HK-2 (cell line): ENCODE results near the gene GPR152.
"Not testable (repeated sequence)": the region's sequence is repeated elsewhere in the genome, so short reads cannot be mapped to it uniquely, and the experiment has no call there.

Experiments
- DNase-seq: peaks from one replicate; pipeline ENCODE4 v3.0.0-alpha.2; 2018; ENCODE audit not compliant: unreplicated experiment

The GPR152 gene

DNA sequence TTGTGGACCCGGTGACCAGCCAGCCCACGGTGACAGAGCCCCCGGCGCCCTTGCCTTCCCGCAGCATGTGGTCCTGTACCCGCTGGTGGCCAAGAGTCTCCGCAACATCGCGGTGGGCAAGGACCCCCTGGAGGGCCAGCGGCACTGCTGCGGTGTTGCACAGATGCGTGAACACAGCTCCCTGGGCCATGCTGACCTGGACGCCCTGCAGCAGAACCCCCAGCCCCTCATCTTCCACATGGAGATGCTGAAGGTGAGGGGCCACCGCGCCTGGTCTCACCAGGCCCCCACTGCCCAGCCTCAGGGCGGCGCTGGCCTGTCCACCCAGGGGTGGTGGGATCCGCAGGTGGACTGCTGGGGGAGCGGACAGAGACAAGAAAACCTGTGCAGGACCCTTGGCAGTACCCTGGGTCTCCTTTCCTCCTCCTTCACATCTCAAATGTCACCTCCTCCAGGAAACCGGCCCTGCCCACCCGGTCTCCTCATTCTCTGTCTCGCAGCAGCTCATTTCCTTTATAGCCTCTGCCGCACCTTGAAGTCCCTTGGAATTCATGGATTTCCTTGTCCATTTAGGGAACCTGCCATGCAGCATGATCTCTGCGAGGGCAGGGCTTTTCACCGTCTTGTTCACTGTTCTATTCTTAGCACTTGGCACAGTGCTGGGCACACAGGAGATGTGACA, 36.8 kb upstream of the GPR152 start:
- no peak for DNase-seq

DNA sequence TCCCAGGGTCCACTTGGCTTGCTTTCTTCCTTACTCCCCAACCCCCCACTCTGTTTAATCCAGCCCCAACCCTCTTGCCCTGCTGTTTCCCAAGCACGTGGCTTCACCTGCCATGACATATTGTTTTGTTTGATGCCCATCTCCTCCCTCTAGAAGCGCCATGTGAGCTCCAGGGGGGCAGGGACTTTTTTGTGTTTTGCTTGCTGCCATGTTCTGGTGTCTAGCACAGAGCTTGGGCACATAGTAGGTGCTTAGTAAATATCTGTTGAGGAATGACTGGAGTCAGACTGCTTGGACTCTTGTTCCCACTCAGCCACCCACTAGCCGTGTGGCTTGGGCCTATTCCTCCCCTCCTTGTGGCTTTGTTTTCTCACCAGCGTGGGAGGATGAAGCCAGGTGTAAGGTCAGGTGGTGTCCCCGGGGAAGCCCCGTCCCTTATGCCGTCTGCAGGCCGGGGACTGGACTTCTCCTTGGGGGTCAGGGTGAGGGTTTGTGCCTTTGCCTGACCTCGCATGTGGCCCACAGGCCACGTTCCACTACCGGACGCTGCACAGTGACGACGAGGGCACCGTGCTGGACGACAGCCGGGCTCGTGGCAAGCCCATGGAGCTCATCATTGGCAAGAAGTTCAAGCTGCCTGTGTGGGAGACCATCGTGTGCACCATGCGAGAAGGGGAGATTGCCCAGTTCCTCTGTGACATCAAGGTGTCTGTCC, 34.1 kb upstream of the GPR152 start:
- no peak for DNase-seq

DNA sequence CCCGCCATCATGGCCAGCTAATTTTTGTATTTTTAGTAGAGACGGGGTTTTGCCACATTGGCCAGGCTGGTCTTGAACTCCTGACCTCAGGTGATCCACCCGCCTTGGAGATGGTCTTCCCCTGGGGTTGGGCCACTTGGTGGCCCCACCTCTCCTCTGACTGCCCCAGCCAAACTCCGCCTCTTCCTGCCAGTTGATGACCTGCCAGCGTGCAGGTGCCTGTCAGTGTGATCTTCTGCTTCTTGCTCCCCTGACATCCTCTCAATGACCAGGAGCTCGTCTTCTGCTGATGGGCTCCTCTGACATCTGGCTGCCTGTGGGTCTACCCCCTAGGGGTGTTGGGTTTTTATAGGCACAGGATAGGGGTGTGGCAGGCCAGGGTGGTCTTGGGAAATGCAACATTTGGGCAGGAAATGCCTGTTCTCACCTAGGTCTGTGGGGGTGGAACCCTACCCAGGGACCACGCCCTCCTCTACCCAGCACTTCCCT, 33.4 kb upstream of the GPR152 start:
- not testable (repeated sequence) for DNase-seq

DNA sequence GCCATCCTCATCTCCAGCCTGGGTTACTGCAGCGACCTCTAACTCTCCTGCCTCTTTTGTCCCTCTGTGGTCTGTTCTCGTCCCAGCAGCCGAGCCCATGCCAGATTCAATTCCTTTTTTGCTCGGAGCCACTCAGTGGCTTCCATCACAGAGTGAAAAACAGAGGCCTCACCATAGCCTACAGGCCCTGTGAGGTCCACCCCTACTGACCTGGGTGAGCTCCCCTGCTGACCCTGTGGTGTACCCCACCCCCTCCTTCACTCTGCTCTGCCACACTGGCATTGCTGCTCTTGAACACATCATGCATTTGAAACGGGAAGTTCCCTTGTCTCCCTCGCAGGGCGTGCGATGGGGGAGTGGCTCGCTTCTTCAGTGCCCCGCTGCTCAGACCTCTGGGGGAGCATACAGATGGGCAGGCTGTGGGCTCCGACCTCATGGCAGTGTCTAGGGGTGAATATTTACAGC, 32.4 kb upstream of the GPR152 start:
- no peak for DNase-seq

DNA sequence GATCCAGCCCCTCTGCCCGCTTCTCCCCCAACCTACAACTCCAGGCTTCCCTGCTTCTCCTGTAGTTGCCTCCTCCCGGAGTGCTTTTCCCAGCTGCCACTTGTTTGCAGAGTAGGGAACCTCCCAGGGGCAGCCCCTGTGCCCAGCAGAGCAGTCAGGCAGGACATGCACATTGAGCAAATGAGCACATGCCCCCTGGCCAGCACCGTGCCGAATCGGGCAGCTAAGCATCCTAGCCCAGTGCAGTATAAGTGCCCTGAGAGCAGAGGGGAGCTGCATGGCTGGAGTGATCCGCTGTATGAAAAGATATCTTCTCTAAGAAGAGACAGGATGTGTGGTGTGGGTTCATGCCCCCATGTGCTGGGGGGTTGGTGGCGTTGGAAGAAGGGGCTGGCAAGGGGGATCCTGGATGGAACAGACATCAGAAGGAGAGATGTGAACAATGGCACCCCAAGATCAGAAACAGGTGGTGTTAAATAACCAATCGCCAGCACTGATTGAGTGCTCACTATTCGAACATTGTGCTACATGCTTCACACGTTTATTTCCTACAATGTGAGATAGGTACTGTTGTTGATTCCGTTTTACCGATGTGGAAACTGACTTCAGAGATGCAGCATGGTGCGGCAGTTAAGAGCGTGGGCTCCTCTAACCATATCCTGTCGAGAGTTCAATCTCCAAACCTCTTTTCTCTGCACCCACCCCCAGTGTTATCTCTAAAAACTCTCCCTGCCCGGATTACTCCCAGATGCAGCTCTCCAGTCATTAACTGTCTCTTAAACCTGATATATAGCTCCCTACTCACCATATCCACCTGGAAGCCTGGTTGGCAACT, 31.5 kb upstream of the GPR152 start:
- peak; percentile 52 for DNase-seq

DNA sequence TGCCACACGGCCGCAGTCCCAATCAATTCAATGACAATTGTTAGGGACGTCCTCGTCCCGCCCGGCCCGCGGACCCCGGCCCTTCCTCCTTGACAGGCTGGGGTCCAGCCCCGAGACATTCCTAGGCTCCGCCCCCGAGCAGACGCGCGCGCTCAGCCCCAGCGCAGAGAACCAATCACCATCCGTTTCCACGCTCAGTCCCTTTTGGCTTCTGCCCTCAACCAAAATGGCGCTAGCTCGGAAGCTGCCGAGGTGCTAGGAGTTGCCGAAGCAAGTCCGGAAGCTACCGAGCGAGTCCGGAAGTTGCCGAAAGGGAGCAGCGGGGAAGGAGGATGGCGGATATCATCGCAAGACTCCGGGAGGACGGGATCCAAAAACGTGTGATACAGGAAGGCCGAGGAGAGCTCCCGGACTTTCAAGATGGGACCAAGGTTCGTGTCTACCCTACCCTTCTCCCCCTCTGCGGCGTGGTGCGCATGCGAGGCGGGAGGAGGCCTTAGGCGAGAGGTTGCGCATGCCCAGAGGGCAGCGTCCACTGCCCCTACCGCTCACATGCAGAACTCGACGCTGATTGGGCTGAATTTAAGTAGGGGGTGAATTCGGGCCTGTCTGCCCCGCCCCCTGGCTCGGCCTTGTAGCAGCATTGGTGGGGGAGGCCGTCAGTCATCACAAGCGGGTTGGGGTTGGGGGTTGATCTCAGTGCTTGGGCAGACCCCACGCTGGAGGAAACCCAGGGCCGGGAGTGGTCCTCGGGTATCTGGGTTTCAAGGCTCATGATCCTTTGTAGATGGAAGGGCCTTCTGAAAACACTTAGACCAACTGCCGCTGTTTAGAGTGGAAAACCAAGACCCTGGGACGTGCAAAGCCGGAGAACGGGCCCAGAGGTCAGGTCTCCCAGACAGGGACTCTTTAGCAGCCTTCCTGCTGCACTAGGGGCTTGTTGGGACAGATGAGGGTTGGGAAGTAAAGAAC, 30.6 kb upstream of the GPR152 start, which contains the start of gene AIP:
AIP (plus strand) TSS at position 200 of the 972 bp plus-strand sequence; CDS start at position 333, 133 bp downstream.
- DNase-seq = peak; percentile 94

DNA sequence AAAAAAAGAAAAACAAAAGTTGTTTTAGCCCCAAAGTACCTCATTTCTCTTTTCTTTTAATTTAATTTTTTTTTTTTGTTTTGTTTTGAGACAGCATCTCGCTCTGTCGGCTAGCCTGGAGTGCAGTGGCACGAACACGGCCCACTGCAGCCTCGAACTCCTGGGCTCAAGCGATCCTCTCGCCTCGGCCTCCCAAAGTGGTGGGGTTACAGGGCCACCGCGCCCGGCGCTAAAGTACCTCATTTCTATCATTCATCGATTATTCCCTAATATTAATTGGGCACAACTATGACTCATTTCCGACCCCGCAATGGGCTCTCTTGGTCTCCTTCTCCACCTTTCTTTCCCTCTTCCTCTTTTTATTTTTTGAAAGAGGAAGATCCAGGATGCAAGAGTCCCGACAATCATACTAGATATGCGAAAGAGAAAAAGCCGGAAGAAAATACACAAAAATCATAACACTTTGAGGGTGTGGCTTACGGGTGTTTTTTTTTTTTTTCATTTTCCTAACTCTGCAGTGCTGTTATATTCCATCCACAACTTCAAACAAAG, 29.8 kb upstream of the GPR152 start:
- no peak for DNase-seq

DNA sequence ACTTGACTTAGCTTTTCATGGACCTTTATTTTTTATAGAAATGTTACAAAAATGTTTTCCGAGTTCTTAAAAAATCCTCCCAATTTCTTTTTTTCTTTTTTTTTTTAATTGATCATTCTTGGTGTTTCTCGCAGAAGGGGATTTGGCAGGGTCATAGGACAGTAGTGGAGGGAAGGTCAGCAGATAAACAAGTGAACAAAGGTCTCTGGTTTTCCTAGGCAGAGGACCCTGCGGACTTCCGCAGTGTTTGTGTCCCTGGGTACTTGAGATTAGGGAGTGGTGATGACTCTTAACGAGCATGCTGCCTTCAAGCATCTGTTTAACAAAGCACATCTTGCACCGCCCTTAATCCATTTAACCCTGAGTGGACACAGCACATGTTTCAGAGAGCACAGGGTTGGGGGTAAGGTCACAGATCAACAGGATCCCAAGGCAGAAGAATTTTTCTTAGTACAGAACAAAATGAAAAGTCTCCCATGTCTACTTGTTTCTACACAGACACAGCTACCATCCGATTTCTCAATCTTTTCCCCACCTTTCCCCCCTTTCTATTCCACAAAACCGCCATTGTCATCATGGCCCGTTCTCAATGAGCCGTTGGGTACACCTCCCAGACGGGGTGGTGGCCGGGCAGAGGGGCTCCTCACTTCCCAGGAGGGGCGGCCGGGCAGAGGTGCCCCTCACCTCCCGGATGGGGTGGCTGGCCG, 25.0 kb upstream of the GPR152 start:
- DNase-seq = not testable (repeated sequence)

DNA sequence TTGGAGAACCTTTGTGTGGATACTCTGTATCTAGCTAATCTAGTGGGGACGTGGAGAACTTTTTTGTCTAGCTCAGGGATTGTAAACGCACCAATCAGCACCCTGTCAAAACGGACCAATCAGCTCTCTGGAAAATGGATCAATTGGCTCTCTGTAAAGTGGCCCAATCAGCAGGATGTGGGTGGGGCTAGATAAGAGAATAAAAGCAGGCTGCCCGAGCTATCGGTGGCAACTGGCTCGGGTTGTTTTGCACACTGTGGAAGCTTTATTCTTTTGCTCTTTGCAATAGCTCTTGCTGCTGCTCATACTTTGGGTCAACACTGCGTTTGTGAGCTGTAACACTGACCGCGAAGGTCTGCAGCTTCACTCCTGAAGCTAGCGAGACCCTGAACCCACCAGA, 24.2 kb upstream of the GPR152 start:
- not testable (repeated sequence) for DNase-seq

DNA sequence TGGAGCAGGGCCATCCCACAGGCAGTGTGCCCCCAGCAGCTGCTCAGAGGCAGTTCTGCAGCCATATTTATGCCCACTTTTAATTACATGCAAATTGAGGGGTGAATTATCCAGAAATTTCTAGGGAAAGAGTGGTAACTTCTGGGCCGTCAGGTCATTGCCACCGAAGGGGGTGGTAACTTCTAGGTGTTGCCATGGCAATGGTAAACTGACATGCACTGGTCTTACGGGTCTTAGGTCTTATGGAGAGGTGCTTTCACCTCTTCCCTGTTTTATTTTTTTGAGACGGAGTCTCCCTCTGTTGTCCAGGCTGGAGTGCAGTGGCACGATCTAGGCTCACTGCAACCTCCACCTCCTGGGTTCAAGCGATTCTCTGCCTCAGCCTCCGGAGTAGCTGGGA, 20.4 kb upstream of the GPR152 start:
- DNase-seq = no peak

DNA sequence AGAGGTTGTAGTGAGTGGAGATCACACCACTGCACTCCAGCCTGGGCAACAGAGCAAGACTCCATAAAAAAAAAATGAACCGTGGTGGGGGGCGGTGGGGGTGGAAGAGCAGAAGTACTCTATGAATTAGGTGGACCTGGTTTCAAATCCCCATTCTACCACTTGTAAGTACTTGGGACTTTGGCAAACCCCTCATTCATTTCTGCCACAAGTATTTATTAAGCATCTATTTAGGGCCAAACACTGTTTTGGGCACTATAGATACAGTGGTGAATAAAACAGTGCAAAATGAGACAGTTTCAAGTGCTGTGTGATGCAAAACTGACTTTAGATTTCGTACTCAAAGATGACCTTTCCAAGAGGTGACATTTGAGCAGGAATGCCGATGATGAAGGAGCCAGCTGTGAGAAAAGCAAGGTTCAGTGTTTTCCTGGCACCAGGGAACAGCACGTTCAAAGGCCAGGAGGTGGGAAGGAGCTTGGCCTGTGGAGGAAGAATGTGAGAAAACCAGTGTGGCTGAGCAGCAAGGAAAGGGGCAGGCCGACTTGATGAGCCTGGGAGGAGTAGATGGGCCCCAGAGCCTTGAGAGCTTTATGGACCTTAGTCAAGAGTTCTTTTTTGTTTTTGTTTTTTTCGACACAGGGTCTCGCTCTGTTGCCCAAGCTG, 17.9 kb upstream of the GPR152 start:
- DNase-seq = no peak

DNA sequence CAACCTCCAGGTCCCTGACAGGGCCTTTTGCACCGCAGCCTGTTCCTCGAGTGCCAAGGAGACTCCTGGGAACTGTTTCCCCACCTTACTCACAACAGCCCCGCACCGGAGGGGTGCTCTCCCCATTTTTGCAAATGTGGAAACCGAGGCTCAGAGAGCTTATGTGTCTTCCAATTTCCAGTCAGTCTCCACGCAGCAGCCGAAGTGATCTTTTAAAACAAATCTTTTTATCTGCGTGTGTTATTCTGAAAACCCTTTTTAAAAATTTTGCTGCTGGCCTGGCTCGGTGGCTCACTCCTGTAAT, 16.9 kb upstream of the GPR152 start:
- no peak for DNase-seq

DNA sequence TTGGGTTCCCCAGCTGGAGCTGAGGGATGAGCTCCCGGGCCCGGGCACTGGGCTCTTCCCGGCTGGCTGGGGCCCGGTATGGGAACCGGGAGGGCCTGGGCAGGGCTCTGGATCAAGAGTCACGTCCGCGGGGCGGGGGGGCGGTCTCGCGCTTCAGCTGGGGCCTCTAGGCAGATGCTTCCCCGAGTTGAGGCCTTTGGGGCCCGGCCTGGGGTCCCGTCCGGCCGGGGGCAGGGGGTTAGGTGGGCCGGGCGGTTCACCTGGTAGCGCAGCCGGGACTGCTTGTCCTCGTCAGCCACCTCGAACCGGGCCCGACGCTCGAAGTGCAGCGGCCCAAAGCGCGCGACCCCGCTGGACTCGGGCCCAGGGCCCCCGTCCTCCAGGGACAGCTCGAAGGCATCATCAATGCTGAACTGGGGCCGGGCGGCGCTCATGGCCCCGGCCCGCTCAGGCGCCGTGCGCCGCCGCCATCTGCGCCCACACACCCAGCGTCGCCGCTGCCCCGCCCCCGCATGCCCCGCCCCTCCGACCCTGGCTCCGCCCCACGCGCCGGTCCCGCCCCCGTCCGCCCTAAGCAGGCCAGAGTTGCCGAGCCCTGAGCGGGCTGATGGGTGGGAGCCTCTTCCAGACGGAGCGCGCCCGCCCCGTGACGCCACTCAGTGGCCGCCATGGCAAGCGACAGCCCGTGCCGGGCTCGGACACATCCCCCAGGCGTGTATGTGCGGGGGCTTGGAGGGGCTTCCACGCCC, 16.4 kb upstream of the GPR152 start, which contains the start of gene TMEM134:
TMEM134 (minus strand) TSS at position 493 of the 749 bp plus-strand sequence; CDS start at position 434, 59 bp downstream.
- DNase-seq = peak; percentile 91

DNA sequence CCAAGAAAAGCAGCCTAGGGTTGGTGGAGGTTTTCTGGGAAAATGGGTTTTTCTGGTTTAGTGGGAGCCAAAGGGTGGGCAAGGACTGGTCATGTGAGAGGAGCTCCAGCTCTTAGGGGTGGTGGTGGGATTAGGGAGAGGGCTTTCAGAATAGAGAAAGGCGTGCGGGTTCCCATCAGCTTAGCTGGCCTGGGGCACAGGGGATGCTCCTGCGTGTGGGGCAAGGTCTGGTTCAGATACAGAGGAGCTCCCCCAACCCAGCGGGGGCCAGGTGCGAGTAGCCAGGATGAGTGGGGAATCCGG, 15.9 kb upstream of the GPR152 start:
- no peak for DNase-seq

DNA sequence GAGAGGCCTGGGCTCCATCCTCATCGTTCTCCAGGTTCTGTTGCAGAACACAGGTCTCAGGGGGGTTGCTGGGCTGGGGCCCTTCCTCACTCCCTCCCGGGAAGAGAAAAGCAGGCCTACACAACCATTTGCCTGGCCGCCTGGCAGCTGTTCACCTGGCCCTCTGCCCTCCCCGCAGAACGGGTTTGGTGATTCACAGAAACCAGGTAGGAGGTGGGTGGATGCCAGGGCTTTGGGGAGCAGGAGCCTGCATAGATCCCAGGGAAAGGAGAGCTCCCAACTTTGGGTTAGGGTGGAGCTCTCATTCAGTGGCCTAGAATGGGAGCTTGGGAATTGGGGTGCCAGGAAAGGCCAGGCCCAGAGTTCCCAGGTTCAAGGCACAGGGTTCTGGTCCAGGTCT, 15.5 kb upstream of the GPR152 start:
- peak; percentile 16 for DNase-seq

DNA sequence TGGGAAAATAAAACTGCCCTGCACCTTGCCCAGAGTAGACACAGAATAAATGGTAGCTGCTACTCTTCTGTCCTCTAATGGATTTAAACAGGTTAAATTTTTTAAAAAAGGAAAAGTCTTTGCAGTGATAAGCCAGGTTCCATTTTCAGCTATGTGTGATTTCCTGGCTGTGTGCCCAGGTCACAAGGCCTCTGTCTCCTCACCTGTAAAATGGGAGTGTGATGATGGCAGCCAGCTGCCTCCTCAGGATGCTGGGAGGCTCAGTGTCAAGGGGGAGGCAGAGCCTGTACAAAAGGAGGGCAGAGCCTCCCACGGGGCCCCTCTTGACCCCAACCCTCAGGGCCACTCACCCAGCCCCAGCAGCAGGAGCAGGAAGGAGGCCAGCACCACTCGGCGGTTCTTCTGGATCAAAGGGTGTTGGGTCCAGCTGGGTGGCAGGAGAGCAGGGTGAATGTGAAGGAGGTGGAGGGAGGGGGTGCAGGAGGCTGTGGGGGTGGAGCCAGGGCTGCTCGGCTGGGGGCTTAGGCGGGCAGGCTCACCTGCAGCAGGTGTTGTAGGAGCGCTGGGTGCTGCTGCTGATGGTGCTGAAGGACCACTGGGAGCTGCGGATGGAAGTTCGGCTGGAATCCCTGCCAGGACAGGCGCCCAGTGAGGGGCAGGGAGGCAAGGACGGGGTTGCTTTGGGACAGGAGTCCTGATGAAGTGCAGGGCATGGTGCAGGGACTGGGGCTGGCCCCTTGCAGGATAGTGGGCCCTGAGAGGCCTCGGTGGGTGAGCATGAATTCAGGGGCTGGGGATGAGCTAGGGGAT, 14.6 kb upstream of the GPR152 start:
- no peak for DNase-seq

DNA sequence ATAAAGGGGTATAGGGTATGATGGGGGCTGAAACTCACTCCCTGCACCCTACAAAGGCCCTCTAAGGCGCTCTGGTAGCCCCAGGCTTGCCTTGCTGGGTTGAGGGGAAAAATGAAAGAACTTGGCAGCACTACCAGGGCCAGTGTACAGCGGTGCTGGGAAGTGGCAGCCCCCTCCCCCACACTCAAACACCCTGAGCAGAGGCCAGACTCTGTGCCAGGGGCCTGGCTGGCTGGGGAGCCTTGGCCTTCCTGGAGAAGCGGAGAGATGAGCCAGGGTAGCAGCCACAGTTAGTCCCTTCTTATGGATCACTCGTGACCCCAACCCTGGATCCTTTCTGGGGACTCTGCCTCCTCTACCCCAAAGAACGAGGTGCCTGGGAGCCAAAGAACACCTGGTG, 13.8 kb upstream of the GPR152 start:
- DNase-seq = no peak

DNA sequence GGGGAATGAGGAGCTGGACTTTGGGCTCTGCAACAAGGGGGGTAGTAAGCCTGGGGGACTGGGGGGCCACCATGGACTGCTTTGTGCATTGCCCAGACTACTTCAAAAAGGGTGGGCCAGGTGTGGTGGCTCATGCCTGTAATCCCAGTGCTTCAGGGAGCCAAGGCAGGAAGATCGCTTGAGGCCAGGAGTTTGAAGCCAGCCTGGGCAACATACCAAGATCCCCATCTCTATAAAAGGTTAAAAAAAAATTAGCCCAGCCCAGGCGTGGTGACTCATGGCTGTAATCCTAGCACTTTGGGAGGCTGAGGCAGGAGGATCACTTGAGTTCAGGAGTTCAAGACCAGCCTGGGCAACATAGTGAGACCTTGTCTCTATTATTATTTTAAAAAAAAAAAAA, 13.0 kb upstream of the GPR152 start:
- not testable (repeated sequence) for DNase-seq
